ENCODE results near the gene MAP3K7.

- no peak for TF ChIP-seq CTCF (IDR thresholded peaks at IDR 0.05)
- no peak for TF ChIP-seq POLR2A (IDR thresholded peaks at IDR 0.05)
These were observed 42.8 kb downstream of the MAP3K7 start for GRCh38 chr6:90544081-90544480.

Data from upper lobe of left lung (tissue), 4 donors.